Hepatocyte (in vitro differentiated cells): ENCODE results near the gene CATSPERD. TPM values are rescaled to one million over a fixed set of nuclear protein-coding genes. Genes with fewer than 3 reads are reported as not detected.

ENCODE experiments used
- DNase-seq: peaks from one replicate; pipeline ENCODE4 v3.0.0-alpha.2; 2016; ENCODE audit warnings: low spot score
- H2AFZ ChIP-seq: fragments of 200-600 bp; sonication (generic); 2 replicates; pipeline ENCODE4 v1.6.0; 2016; ENCODE audit warnings: antibody characterized with exemption, mild to moderate bottlenecking
- H3K27ac ChIP-seq: fragments of 200-600 bp; sonication (generic); 2 replicates; pipeline ENCODE4 v1.5.1; 2016; ENCODE audit warnings: mild to moderate bottlenecking
- H3K27me3 ChIP-seq: fragments of 200-600 bp; sonication (generic); 2 replicates; pipeline ENCODE4 v1.6.1; 2016
- H3K36me3 ChIP-seq: fragments of 200-600 bp; sonication (generic); replicated peaks from 2 replicates; pipeline ENCODE4 v1.5.1; 2016; ENCODE audit warnings: low read depth; ENCODE audit not compliant: insufficient read depth
- H3K4me1 ChIP-seq: fragments of 200-600 bp; sonication (generic); 2 replicates; pipeline ENCODE4 v1.5.1; 2016; ENCODE audit warnings: mild to moderate bottlenecking, moderate library complexity; ENCODE audit not compliant: insufficient read depth
- H3K4me2 ChIP-seq: fragments of 200-600 bp; sonication (generic); 2 replicates; pipeline ENCODE4 v1.6.0; 2016
- H3K4me3 ChIP-seq: fragments of 200-600 bp; sonication (generic); 2 replicates; pipeline ENCODE4 v1.5.1; 2016; ENCODE audit warnings: mild to moderate bottlenecking
- H3K79me2 ChIP-seq: fragments of 200-600 bp; sonication (generic); 2 replicates; pipeline ENCODE4 v1.6.0; 2017; ENCODE audit warnings: mild to moderate bottlenecking
- H3K9me2 ChIP-seq: fragments of 200-600 bp; sonication (generic); replicated peaks from 2 replicates; pipeline ENCODE4 v1.6.0; 2017; ENCODE audit warnings: mild to moderate bottlenecking; ENCODE audit not compliant: insufficient read depth
- H3K9me3 ChIP-seq: fragments of 200-600 bp; sonication (generic); 2 replicates; pipeline ENCODE4 v1.5.1; 2016; ENCODE audit warnings: low read depth, mild to moderate bottlenecking
- H4K20me1 ChIP-seq: fragments of 200-600 bp; sonication (generic); 2 replicates; pipeline ENCODE4 v1.6.0; 2016; ENCODE audit warnings: mild to moderate bottlenecking; ENCODE audit not compliant: insufficient read depth, poor library complexity, severe bottlenecking
- EZH2 ChIP-seq: fragments of 200-600 bp; sonication (generic); IDR thresholded peaks from 2 replicates; pipeline ENCODE4 v1.6.1; 2016; ENCODE audit warnings: antibody characterized with exemption, mild to moderate bottlenecking, borderline replicate concordance
- EZH2phosphoT487 ChIP-seq: fragments of 200-600 bp; sonication (generic); IDR thresholded peaks from one replicate; pipeline ENCODE4 v1.6.1; 2018; ENCODE audit warnings: antibody characterized with exemption, mild to moderate bottlenecking, low read depth, moderate library complexity; ENCODE audit not compliant: unreplicated experiment, severe bottlenecking
- WGBS: methylation state at CpG from one replicate; pipeline ENCODE4 v1.1.6; 2016; ENCODE audit warnings: low lambda C conversion rate; ENCODE audit errors: missing lambda C conversion rate; 5-methylcytosine and 5-hydroxymethylcytosine counted together
- polyA plus RNA-seq: library from polyadenylated mRNA; unstranded; fragments of >200 nt; fragmentation: Nextera tagmentation; extraction: Ambion mirVana; gene quantifications from 2 replicates; pipeline ENCODE4 v1.2.1, GENCODE V29; 2016
- total RNA-seq: library from RNA; depleted of rRNA; stranded (reverse); fragments of >200 nt; gene quantifications from 2 replicates; pipeline ENCODE4 v1.2.3, GENCODE V29; 2014
- TF ChIP-seq, protein P1 (sequence below): fragments of 200-600 bp; sonication (generic); IDR thresholded peaks from 2 replicates; pipeline ENCODE4 v1.5.1; 2016; ENCODE audit warnings: antibody characterized with exemption, mild to moderate bottlenecking; ENCODE audit not compliant: poor library complexity

CATSPERD gene
- total and polyA plus RNA-seq, 2 experiments from 2014 or later: not detected

DNA sequence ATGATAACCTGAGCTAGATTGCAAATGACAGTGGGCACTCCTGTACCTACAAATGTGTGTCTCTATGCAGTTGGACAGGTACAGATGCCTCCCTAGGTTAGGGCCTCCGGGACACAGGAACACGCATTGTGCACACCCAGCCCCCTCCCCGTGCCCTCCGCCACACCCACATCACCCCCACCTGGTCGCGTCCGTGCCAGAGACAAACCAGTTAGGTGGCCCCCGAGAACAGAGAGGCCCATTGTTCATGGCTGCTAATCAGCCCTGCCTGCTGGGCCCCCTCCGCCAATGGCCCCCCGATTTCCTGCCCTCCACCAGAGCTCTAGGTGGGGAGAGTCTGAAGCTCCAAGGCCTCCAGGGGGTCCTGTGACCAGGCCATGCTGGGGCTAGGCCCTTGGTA, 98.2 kb downstream of the CATSPERD start:
- no peaks in the 10 kb centered on the region for H3K4me1 ChIP-seq
- no peak overlapping the region for H3K4me3 ChIP-seq
- H3K79me2 ChIP-seq: no peaks in the 10 kb centered on the region
- TF ChIP-seq EZH2 (no peak), EZH2phosphoT487 (no peak)
- TF ChIP-seq, protein P1, sequence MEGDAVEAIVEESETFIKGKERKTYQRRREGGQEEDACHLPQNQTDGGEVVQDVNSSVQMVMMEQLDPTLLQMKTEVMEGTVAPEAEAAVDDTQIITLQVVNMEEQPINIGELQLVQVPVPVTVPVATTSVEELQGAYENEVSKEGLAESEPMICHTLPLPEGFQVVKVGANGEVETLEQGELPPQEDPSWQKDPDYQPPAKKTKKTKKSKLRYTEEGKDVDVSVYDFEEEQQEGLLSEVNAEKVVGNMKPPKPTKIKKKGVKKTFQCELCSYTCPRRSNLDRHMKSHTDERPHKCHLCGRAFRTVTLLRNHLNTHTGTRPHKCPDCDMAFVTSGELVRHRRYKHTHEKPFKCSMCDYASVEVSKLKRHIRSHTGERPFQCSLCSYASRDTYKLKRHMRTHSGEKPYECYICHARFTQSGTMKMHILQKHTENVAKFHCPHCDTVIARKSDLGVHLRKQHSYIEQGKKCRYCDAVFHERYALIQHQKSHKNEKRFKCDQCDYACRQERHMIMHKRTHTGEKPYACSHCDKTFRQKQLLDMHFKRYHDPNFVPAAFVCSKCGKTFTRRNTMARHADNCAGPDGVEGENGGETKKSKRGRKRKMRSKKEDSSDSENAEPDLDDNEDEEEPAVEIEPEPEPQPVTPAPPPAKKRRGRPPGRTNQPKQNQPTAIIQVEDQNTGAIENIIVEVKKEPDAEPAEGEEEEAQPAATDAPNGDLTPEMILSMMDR: no peak
- DNase-seq: no peak
- no peaks in the 10 kb centered on the region for H4K20me1 ChIP-seq
- WGBS: 88% methylated on average over 10 of the region's 10 CpGs
- H3K9me3 ChIP-seq: no peaks in the 10 kb centered on the region
- no peak overlapping the region for H3K4me2 ChIP-seq
- no peaks in the 10 kb centered on the region for H3K27me3 ChIP-seq
- H3K9me2 ChIP-seq: no peaks in the 10 kb centered on the region
- no peak overlapping the region for H2AFZ ChIP-seq
- no peaks in the 10 kb centered on the region for H3K36me3 ChIP-seq
- no peak overlapping the region for H3K27ac ChIP-seq

DNA sequence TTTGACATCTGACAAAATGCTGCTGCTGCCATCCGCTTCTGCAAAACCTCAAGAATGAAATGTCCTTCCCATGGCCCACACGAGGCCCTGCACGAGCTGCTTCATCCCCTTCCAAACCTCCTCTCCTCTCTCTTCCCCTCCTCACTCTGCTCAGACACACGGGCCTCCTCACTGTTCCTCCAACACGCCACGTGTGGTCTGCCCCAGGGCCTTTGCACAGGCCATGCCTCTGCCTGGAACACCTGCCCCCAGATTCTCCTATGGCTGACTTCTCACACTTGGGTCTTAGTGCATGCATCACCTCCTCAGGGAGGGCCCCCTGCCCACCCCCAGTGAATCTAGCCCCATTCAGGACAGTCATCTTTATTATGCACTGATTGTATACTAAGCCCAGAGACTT, 100.3 kb downstream of the CATSPERD start:
- Histone ChIP-seq H3K27me3 (no peaks in the 10 kb centered on the region), H4K20me1 (no peaks in the 10 kb centered on the region), H2AFZ (no peak overlapping the region), H3K4me1 (no peaks in the 10 kb centered on the region), H3K9me3 (no peaks in the 10 kb centered on the region), H3K27ac (no peak overlapping the region), H3K79me2 (no peaks in the 10 kb centered on the region), H3K4me2 (no peak overlapping the region), H3K4me3 (no peak overlapping the region), H3K36me3 (no peaks in the 10 kb centered on the region), H3K9me2 (no peaks in the 10 kb centered on the region)
- no peak for TF ChIP-seq EZH2phosphoT487
- TF ChIP-seq EZH2: no peak
- TF ChIP-seq, protein P1: no peak
- 78% methylated on average over 6 of the region's 6 CpGs for WGBS
- no peak for DNase-seq

DNA sequence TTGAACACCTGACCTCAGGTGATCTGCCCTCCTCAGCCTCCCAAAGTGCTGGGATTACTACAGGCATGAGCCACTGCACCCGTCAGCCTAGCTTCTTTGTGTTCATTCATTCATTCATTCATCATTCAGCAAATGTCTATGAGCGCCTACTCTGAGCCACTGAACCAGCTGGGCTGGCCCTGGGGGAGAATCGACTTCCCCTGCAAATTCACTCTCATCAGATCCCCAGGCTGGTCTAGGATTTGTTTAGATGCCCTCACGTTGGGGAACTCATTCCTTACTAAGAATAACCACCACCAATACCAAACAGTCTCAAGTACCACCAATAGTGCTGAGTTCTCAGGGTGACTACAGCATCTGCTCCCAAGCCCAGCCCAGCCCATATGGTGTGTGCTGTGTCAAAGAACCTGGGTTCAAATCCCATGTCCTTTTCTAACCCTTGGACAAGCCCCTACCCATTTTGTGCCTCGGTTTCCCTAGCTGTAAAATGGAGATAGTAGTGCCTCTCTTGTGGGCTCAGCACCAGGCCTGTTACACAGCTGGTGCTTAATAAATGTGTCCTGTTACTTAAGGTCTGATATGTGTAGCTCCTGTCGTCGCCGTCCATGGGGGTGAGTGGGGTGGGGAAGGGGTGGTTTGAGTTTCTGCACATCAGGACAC, 101.2 kb downstream of the CATSPERD start:
- no peak overlapping the region for H3K4me3 ChIP-seq
- H3K79me2 ChIP-seq: no peaks in the 10 kb centered on the region
- WGBS: 91% methylated on average over 8 of the region's 8 CpGs
- no peaks in the 10 kb centered on the region for H3K4me1 ChIP-seq
- no peaks in the 10 kb centered on the region for H3K9me2 ChIP-seq
- H3K27me3 ChIP-seq: no peaks in the 10 kb centered on the region
- no peaks in the 10 kb centered on the region for H4K20me1 ChIP-seq
- TF ChIP-seq EZH2: no peak
- no peak for TF ChIP-seq EZH2phosphoT487
- TF ChIP-seq, protein P1: no peak
- no peaks in the 10 kb centered on the region for H3K36me3 ChIP-seq
- no peak overlapping the region for H3K4me2 ChIP-seq
- H3K9me3 ChIP-seq: no peaks in the 10 kb centered on the region
- no peak for DNase-seq
- H3K27ac ChIP-seq: no peak overlapping the region
- no peak overlapping the region for H2AFZ ChIP-seq
